CD14-positive monocyte (primary cell): ENCODE measurements around the gene RYR3. TPM values are rescaled to one million over a fixed set of nuclear protein-coding genes. Genes with fewer than 3 reads are reported as not detected.

ENCODE experiments used
- DNase-seq, 3 donors: peaks; one replicate each; pipeline ENCODE4 v3.0.0-alpha.2; 2011 to 2022
- H2AFZ ChIP-seq: 2 replicates; pipeline ENCODE4 v1.6.0; 2012; ENCODE audit warnings: mild to moderate bottlenecking, low read depth, low read length, inconsistent platforms; ENCODE audit not compliant: insufficient read depth, poor library complexity, severe bottlenecking
- H3K27ac ChIP-seq, 2 donors: 1 replicate in 1 of 2; 2 replicates in 1 of 2; pipeline ENCODE4 v1.5.1; 2012 to 2013; ENCODE audit warnings: low read length in 2 of 2, control low read depth in 1 of 2, inconsistent platforms in 1 of 2, low read depth in 1 of 2, mild to moderate bottlenecking in 1 of 2
- H3K27me3 ChIP-seq, 2 donors: one replicate each; pipeline versions ENCODE4 v1.6.0 to v1.6.1; 2011 to 2013; ENCODE audit warnings: low read length in 2 of 2; ENCODE audit not compliant: control insufficient read depth in 2 of 2, insufficient read depth in 2 of 2
- H3K36me3 ChIP-seq, 2 donors: replicated peaks in 1 of 2; 1 replicate in 1 of 2; 2 replicates in 1 of 2; pipeline versions ENCODE4 v1.5.1 to v1.6.1; 2012 to 2013; ENCODE audit warnings: low read length in 2 of 2, control low read depth in 1 of 2, inconsistent platforms in 1 of 2, mild to moderate bottlenecking in 1 of 2; ENCODE audit not compliant: insufficient read depth in 2 of 2, control insufficient read depth in 1 of 2
- H3K4me1 ChIP-seq, 2 donors: 1 replicate in 1 of 2; 2 replicates in 1 of 2; pipeline versions ENCODE4 v1.5.1 to v1.6.1; 2012 to 2013; ENCODE audit warnings: low read length in 2 of 2, control low read depth in 1 of 2, inconsistent platforms in 1 of 2, mild to moderate bottlenecking in 1 of 2, moderate library complexity in 1 of 2; ENCODE audit not compliant: insufficient read depth in 2 of 2, control insufficient read depth in 1 of 2
- H3K4me2 ChIP-seq: replicated peaks from 2 replicates; pipeline ENCODE3; 2012; ENCODE audit warnings: low read length, moderate library complexity, mild to moderate bottlenecking; ENCODE audit not compliant: poor library complexity, severe bottlenecking; ENCODE audit errors: extremely low read depth
- H3K4me3 ChIP-seq, 3 experiments: fragments of 200-600 bp in 1 of 3; sonication (generic) in 1 of 3; replicated peaks in 1 of 3; 1 replicate in 2 of 3; 2 replicates in 1 of 3; pipeline ENCODE4 v1.5.1; 2011 to 2013; ENCODE audit warnings: low read length in 3 of 3, mild to moderate bottlenecking in 3 of 3, control low read depth in 2 of 3, low read depth in 2 of 3, inconsistent platforms in 1 of 3, moderate library complexity in 1 of 3
- H3K79me2 ChIP-seq: 2 replicates; pipeline ENCODE4 v1.6.0; 2012; ENCODE audit warnings: mild to moderate bottlenecking, control low read depth, inconsistent platforms, low read length, moderate library complexity; ENCODE audit not compliant: insufficient read depth
- H3K9ac ChIP-seq: 2 replicates; pipeline ENCODE4 v1.6.0; 2017; ENCODE audit warnings: low read length, mild to moderate bottlenecking; ENCODE audit not compliant: insufficient read depth, poor library complexity, severe bottlenecking
- H3K9me3 ChIP-seq, 2 donors: replicated peaks in 1 of 2; 1 replicate in 1 of 2; 2 replicates in 1 of 2; pipeline versions ENCODE4 v1.5.1 to v1.6.1; 2012 to 2013; ENCODE audit warnings: low read length in 2 of 2, control low read depth in 1 of 2; ENCODE audit not compliant: control insufficient read depth in 1 of 2, insufficient read depth in 1 of 2
- H4K20me1 ChIP-seq: 2 replicates; pipeline ENCODE4 v1.6.0; 2012; ENCODE audit warnings: mild to moderate bottlenecking, low read length, control low read depth, moderate library complexity; ENCODE audit not compliant: insufficient read depth
- H3K27ac Mint-ChIP-seq, 7 donors: one replicate each; pipeline ENCODE4 v1.8.0; 2020; ENCODE audit warnings: mild to moderate bottlenecking in 7 of 7, mixed read lengths in 7 of 7, moderate library complexity in 6 of 7, inconsistent platforms in 2 of 7
- H3K27me3 Mint-ChIP-seq, 3 donors: one replicate each; pipeline ENCODE4 v1.8.0; 2021 to 2022; ENCODE audit warnings: low read depth in 3 of 3, mild to moderate bottlenecking in 3 of 3, mixed read lengths in 3 of 3, moderate library complexity in 3 of 3, inconsistent platforms in 1 of 3
- H3K36me3 Mint-ChIP-seq, 2 donors: one replicate each; pipeline ENCODE4 v1.8.0; 2020; ENCODE audit warnings: mixed read lengths in 2 of 2, inconsistent platforms in 1 of 2, mild to moderate bottlenecking in 1 of 2
- H3K4me1 Mint-ChIP-seq: one replicate; pipeline ENCODE4 v1.8.0; 2020; ENCODE audit warnings: mild to moderate bottlenecking, mixed read lengths
- H3K4me3 Mint-ChIP-seq, 2 donors: one replicate each; pipeline ENCODE4 v1.8.0; 2020; ENCODE audit warnings: mild to moderate bottlenecking in 2 of 2, mixed read lengths in 2 of 2, moderate library complexity in 1 of 2
- H3K9me3 Mint-ChIP-seq, 7 donors: one replicate each; pipeline ENCODE4 v1.8.0; 2020 to 2022; ENCODE audit warnings: mixed read lengths in 7 of 7, mild to moderate bottlenecking in 6 of 7, moderate library complexity in 6 of 7, inconsistent platforms in 2 of 7
- CTCF ChIP-seq: fragments of 200-600 bp; IDR thresholded peaks from one replicate; pipeline ENCODE4 v1.8.0; 2022; ENCODE audit warnings: antibody characterized with exemption, mild to moderate bottlenecking
- WGBS: methylation state at CpG from one replicate; pipeline ENCODE4 v1.1.5; 2013; ENCODE audit warnings: missing lambda C conversion rate; ENCODE audit not compliant: insufficient coverage; 5-methylcytosine and 5-hydroxymethylcytosine counted together
- intact Hi-C, 2 donors: fragments of 100-400 bp; cut with micrococcal nuclease; formaldehyde crosslinking; loops; one replicate each; pipeline versions ENCODE4 v1.15.0 to v1.15.1; 2023
- polyA plus RNA-seq, 3 donors: library from polyadenylated mRNA; depleted of rRNA in 1 of 3; unstranded in 2 of 3; stranded (reverse) in 1 of 3; fragments of 300-500 nt in 2 of 3; fragments of >200 nt in 1 of 3; fragmentation: Illumina TruSeq in 2 of 3; gene quantifications; 1 replicate in 2 of 3; 2 replicates in 1 of 3; pipeline ENCODE4 v1.2.3, GENCODE V29; 2012 to 2021

Gene RYR3
- polyA plus RNA-seq, 3 donors = not detected

DNA sequence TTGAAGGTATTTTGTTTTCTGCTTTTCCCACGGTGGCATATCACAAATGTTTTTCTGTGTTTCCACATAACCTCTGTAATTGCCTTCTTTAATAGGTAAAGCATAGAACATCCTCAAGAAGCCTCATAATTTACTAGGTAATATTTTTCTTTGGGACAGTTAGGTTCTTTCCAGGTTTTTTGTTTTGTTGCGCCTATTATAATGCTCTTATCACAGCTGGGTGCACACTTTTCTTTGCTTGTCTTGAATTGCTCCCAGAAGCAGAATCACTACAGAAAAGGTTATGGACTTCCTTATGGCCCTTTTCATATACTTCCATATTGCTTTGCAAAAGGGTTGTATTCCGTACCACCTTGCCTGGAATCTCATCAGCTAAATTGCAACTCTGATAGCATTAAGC lies 213.5 kb downstream of the RYR3 start:
- intact Hi-C loops = no loop called here
- H4K20me1 ChIP-seq = no peaks in the 10 kb centered on the region
- no peaks in the 10 kb centered on the region for H3K27me3 ChIP-seq
- DNase-seq = no peak
- H3K27me3 Mint-ChIP-seq = no peaks in the 10 kb centered on the region
- no peaks in the 10 kb centered on the region for H3K9me3 ChIP-seq
- H3K27ac ChIP-seq = no peak overlapping the region
- H3K36me3 Mint-ChIP-seq = no peaks in the 10 kb centered on the region
- no peaks in the 10 kb centered on the region for H3K79me2 ChIP-seq
- WGBS = no CpG with 5 or more reads among the region's 3 CpGs
- H3K4me3 ChIP-seq = no peak overlapping the region
- H3K36me3 ChIP-seq = no peaks in the 10 kb centered on the region
- no peak overlapping the region for H3K9ac ChIP-seq
- H3K4me3 Mint-ChIP-seq = no peak overlapping the region
- H3K9me3 Mint-ChIP-seq = peaks cover 0 to 11% (median 4%) of the 10 kb centered on the region in 7 donors
- no peak overlapping the region for H3K27ac Mint-ChIP-seq
- TF ChIP-seq CTCF = no peak
- H3K4me2 ChIP-seq = no peak overlapping the region
- no peaks in the 10 kb centered on the region for H3K4me1 ChIP-seq
- no peaks in the 10 kb centered on the region for H3K4me1 Mint-ChIP-seq
- H2AFZ ChIP-seq = no peak overlapping the region

DNA sequence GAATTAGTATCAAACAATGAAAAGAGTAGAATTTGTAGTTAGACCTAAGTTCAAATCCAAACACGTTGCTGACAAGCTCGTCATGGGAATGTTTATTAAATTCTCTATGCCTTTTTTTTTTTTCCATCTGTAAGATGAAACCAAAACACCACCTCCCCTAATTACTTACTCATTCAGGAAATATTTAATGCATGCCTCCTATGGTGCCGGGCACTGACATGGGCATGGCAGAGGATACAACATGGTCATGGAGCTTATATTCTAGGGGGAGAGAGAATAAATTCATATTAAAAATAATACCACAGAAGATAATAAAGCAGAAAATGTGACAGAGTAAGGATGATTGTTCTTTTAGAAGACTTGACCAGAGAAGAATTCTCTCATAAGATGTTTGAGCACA lies 215.8 kb downstream of the RYR3 start:
- Histone ChIP-seq H3K9me3 (no peaks in the 10 kb centered on the region), H3K79me2 (no peaks in the 10 kb centered on the region), H3K4me1 (no peaks in the 10 kb centered on the region), H3K4me2 (no peak overlapping the region), H3K27ac (no peak overlapping the region), H3K4me3 (no peak overlapping the region), H3K27me3 (no peaks in the 10 kb centered on the region), H3K36me3 (no peaks in the 10 kb centered on the region), H3K9ac (no peak overlapping the region), H4K20me1 (no peaks in the 10 kb centered on the region), H2AFZ (no peak overlapping the region)
- Mint-ChIP-seq H3K27ac (no peak overlapping the region), H3K4me3 (no peak overlapping the region), H3K9me3 (peaks cover 0 to 12% (median 4%) of the 10 kb centered on the region in 7 donors), H3K27me3 (no peaks in the 10 kb centered on the region), H3K4me1 (no peaks in the 10 kb centered on the region), H3K36me3 (no peaks in the 10 kb centered on the region)
- intact Hi-C loops = no loop called here
- no CpG with 5 or more reads among the region's 3 CpGs for WGBS
- DNase-seq = no peak
- no peak for TF ChIP-seq CTCF
